Measurements from ENCODE around the gene LIPA.

DNA sequence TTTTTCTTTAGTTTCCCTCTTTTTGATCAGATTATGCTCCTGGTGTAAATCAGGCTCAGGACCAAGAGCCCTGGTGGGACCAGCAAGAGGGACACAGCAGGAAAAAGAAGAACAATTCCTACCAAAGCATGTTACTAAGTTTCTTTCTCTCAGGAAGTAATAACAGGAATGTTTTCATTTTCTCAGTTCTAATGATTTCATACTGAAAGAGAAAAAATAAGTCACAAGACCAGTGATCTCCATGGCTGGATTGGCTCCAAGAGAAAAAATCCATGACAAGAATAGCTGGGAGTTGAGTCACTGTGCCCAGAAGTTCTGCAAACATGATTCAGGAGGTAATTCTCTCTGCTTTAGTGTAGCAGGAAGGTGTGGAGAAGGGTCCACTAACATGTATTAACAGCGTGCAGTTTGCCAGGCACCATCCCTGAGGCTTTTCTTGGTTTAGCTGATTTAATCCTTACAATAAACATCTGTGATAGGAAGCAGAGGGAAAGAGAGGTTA lies 26.5 kb upstream of the LIPA start:
- TF ChIP-seq CTCF (IDR thresholded peaks at IDR 0.05), result no peak
- TF ChIP-seq POLR2A (IDR thresholded peaks at IDR 0.05), result no peak
